Measurements from ENCODE around the gene POLR3B.
A peak's percentile ranks its signal among the peaks of the same experiment; 100 is the strongest.
"Not testable (repeated sequence)": the region's sequence is repeated elsewhere in the genome, so short reads cannot be mapped to it uniquely, and the experiment has no call there.

POLR3B gene

DNA sequence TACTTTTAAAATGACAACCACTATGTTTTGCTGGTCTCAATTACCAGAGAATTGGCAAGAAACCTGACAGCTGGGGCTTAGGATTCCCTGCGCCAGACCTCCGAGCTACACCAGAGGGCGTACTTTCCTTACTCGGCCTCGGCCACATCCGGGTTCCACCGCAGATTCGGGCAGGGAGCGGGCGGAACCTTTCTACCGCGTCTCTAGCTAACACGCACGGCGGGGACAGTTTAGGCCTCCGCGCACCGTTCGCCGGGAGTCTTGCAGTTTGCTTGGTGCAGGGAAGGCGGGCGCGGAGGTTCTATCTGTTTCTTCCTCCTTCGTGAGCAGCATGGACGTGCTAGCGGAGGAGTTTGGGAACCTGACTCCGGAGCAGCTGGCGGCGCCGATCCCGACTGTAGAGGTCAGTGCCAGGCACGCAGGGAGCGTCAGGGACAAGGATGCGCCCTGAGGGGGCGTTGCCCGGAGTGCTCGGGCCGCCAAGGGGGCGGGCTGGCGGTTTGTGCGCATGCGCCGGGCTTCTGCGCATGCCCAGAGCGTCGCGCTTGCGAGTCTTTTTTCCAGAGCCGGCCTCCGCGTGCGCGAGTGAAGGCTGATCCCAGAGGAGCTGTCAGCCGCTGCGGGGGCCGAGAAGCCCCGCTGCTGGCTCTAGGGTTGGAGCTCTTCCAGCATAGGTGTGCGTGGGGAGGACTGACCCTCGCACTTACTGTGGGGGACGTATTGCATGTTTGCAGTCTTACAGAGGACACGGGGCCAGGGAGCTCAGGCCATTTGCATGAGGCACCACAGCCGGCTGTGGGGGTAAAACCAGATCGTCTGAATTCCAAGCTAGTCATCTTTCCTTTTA lies at the start of gene POLR3B:
Gene POLR3B, plus strand, starts transcription at position 200 of the 847 bp plus-strand sequence. Its CDS starts 132 bp downstream, at position 332.
- DNase-seq (ENCODE audit: low read depth), result peak; percentile 92

DNA sequence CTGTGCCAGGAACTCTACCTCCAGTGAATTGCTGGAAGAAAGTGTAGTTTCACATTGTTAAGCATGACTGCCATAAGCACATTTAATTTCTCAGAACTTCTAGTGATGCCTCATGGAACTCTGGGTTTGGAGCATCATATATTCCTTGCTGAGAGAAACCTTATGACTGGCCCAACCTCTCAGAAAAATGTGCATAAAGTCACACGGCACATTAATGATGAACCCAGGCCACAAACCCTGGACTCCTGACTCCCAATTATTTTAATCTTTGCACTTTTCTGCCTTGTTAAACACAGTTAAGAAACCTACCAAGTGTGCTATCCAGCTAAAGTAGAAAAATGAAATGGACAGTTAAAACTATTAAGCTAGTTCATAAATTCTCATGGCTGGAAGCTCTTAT lies 49.4 kb upstream of the POLR3B start:
- no peak for DNase-seq (ENCODE audit: low read depth)

DNA sequence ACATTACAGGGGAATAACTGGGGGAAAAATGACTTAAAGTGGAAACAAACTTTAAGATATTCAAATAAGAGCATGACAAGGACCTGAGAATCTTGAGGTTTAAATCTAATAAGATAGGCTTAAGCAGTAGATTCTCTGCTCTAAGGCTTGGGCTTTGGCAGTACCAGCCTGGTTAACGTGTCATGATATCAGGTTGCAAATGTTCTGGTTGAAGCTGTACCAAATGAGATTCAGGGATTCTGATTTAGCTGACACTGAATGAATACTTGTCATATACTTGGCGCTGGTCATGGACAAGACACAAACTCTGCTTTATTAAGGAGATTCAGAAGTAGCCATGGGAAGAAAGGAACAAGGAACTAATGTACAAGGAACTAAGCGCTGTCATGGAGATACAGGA lies 48.9 kb upstream of the POLR3B start:
- DNase-seq (ENCODE audit: low read depth), result no peak

- no peak for DNase-seq (ENCODE audit: low read depth)
Observed at GRCh38 chr12:106309671-106310505, 47.7 kb upstream of the POLR3B start.

DNA sequence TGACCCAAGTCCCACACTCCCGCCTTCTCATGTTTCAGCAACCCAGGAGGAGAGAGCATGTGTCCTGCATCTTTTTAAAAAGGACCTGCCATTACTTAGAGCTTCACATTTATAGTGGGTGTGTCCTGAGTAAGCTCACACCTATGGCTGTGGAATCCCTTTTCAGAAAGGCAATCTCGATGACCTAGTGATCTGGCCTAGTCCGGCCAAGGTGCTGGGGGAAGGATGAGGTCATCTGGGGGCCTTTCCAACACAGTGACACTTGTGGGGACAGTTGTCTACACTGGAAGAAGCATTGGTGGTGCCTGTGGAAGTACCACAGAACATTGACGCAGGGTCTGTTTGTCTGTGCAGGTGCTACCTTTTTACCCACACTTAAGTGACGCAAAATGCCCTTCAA lies 46.9 kb upstream of the POLR3B start:
- no peak for DNase-seq (ENCODE audit: low read depth)

DNA sequence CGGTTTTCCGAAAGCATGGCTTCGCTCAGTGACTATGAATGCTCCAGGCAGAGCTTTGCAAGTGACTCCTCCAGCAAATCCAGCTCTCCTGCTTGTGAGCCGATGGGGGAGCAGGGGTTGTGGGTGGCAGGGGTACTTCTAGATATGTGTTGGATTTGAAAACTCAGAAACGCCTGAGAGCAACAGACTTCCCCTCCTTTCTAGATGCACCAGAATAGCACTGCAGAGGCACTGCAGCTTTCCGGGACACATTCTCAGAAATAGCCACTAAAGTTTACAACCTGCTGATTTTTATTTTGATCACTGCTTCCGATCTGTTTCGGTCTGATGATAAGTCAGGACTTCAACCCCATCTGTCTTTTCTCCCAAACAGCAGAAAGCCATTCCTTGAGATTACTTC lies 46.4 kb upstream of the POLR3B start:
- DNase-seq (ENCODE audit: low read depth), result no peak

DNA sequence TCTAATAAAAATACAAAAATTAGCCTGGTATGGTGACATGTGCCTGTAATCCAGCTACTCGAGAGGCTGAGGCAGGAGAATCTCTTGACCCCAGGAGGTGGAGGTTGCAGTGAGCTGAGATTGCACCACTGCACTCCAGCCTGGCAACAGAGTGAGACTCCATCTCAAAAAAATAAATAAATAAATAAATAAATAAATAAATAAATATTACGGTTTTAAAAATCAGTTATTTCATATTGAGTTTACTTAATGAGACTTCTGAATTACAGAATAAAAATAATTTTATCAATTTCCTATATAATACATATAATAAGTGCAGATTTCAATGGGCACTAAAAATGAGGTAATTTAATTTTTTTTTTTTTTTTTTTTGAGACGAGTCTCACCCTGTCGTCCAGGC lies 44.1 kb upstream of the POLR3B start:
- DNase-seq (ENCODE audit: low read depth), result not testable (repeated sequence)

DNA sequence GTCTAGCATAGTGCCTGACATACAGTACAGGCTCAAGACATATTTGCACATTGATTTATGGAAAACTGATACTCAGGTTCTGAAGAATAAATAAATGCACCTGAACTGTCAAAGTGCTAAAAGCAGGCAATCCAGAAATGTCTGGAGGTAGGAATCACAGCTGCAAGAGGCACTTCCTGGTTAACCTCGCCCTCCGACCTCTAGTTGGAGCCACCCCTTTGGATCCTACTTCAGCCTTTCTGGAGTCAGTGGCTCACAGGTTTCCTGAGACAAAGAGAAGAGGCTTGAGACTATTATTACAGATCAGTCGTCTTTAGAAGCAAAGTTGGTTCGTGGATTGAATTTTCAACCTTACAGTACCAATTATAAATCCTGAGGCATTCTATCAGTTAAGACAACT lies 42.0 kb upstream of the POLR3B start:
- no peak for DNase-seq (ENCODE audit: low read depth)

GRCh38 chr12:106317406-106318082 lies 40.0 kb upstream of the POLR3B start:
- no peak for DNase-seq (ENCODE audit: low read depth)

GRCh38 chr12:106321139-106321850 lies 36.3 kb upstream of the POLR3B start:
- DNase-seq (ENCODE audit: low read depth), result no peak

DNA sequence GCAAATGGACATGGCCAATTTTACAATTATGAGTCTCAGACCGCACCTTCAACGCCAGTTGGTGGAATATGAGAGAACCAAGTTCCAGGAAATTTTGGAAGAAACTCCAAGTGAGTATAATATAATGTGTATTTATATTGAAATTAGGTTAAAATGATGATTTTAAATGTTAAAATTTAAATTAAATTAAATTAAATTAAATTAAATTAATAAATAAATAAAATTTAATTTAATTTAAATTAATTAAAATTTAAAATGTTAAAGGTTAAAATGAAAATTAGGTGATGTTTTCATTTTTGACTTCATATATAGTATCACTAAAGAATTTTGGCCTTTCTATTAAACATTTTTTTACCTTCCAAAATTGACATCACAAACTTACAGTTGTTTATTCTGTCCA lies 34.0 kb upstream of the POLR3B start:
- no peak for DNase-seq (ENCODE audit: low read depth)

GRCh38 chr12:106327309-106327869 lies 30.2 kb upstream of the POLR3B start:
- no peak for DNase-seq (ENCODE audit: low read depth)

DNA sequence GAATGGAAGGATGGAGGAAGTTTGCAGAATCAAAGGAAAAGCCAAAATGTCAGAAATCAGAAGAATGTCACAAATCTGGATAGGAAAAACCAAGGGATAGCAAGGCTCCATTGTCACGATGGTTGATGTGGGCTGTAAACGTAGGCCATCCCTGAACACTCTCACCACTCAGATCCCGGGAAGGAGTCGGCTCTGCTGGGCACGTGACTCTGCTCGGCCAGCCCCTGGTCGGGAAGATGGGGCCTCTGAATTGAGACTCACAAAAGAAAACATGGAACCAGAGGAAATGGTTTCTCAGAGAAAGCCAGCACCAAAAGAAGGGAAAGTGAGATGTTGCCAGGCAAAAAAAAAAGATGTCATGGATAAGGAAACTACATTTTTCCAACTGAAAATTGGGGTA lies 28.8 kb upstream of the POLR3B start:
- DNase-seq (ENCODE audit: low read depth), result no peak

- no peak for DNase-seq (ENCODE audit: low read depth)
Observed at GRCh38 chr12:106329231-106329982, 28.1 kb upstream of the POLR3B start.

GRCh38 chr12:106331599-106331998 lies 25.9 kb upstream of the POLR3B start:
- no peak for DNase-seq (ENCODE audit: low read depth)

DNA sequence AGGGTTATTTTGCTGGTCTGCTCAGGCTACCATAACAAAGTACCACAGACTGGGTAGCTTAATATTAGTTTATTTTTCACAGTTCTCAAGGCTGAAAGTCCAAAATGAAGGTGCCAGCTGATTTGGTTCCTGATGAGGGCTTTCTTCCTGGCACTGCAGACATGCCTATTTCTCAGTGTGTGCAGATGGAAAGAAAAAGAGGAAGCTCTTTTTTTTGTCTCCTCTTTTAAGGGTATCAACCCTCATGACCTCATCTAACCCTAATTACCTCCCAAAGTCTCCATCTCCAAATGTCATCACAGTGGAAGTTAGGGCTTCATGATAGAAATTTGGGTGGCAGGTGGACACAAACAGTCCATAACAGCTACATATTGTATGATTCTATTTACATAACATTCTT lies 25.0 kb upstream of the POLR3B start:
- no peak for DNase-seq (ENCODE audit: low read depth)

- DNase-seq (ENCODE audit: low read depth), result no peak
Observed at GRCh38 chr12:106333010-106333409, 24.5 kb upstream of the POLR3B start.

GRCh38 chr12:106333756-106334155 lies 23.8 kb upstream of the POLR3B start:
- DNase-seq (ENCODE audit: low read depth), result no peak

DNA sequence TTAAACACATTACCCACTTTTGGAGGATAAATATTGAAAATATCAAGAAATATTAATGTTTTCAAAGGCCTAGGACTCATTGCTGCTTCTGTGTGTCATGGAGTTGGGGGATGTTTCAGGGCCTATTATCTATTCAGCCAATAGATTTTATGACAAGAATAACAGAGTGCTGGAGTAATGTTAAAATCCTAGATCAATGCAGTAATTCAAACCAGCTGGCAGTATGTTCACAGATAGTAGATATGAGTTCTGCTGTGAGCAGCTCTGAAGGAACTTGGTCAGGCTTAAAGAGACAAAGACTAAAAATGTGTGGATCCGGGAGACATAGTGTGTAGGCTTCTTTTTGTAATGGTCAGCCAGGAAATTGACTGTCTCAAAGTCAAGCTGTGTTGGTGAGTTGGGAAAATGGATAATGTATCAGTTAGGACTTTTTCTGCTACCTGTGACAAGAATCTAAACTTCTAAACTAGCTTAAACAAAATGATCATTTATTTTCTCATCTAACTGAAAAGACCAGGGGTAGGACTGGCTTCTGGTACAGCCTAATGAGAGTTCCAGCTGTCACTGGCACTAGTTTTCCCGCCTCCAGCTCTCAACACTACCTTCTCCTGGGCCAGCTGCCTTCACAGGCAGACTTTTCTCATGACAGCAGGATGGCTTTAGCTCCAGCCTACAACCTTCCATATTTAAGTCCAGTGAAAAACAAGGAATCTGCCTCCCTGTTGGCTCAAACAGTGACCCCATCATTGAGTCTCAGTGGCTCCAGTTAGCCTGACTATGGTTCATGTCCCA lies 16.3 kb upstream of the POLR3B start:
- DNase-seq (ENCODE audit: low read depth), result no peak

Data from stimulated activated CD8-positive, alpha-beta memory T cell treated with anti-CD3 and anti-CD28 coated beads, Interleukin-12 subunit alpha, Interleukin-12 subunit beta, amount 100 ng/mL, for 4 hours (primary cell).